Measurements from ENCODE around the gene KRTAP12-4.
"Not testable (repeated sequence)": the region's sequence is repeated elsewhere in the genome, so short reads cannot be mapped to it uniquely, and the experiment has no call there.

- TF ChIP-seq CTCF, POLR2A (IDR thresholded peaks at IDR 0.05): not testable (repeated sequence)
Measured at GRCh38 chr21:44638506-44639330, 15.7 kb downstream of the KRTAP12-4 start.
